CD4-positive, alpha-beta T cell (primary cell): ENCODE data around the gene OPRL1. TPM values are rescaled to one million over a fixed set of nuclear protein-coding genes. Genes with fewer than 3 reads are reported as not detected.

Experiments used
- ATAC-seq: fragments of 200-7000 bp; cut with Tn5 transposase; one replicate; pipeline ENCODE4 v1.10.0; 2022; ENCODE audit warnings: mild to moderate bottlenecking; ENCODE audit not compliant: poor library complexity
- CTCF ChIA-PET: fragments of 350-600 bp; sonication (Branson Sonifier 250); formaldehyde crosslinking; loops from one replicate; lab custom pipeline; 2021; ENCODE audit warnings: antibody characterized with exemption, inconsistent platforms; lab: Charles Lee
- POLR2A ChIA-PET: fragments of 350-600 bp; sonication (Branson Sonifier 250); formaldehyde crosslinking; loops from one replicate; lab custom pipeline; 2021; ENCODE audit warnings: antibody characterized with exemption, inconsistent platforms; lab: Charles Lee
- DNase-seq, 14 experiments: peaks; one replicate each; pipeline ENCODE4 v3.0.0-alpha.2; 2013 to 2020; ENCODE audit warnings: mixed read lengths in 2 of 14
- H3K27ac ChIP-seq, 2 donors: one replicate each; pipeline versions ENCODE4 v1.5.1 to v1.7.0; 2013; ENCODE audit warnings: low read length in 2 of 2, low read depth in 1 of 2, mild to moderate bottlenecking in 1 of 2
- H3K27me3 ChIP-seq, 2 experiments: 1 replicate in 1 of 2; 2 replicates in 1 of 2; pipeline versions ENCODE4 v1.6.1 to v1.7.0; 2013; ENCODE audit warnings: low read length in 2 of 2, control low read depth in 1 of 2, mild to moderate bottlenecking in 1 of 2, moderate library complexity in 1 of 2; ENCODE audit not compliant: insufficient read depth in 2 of 2, control insufficient read depth in 1 of 2
- H3K36me3 ChIP-seq: one replicate; pipeline ENCODE4 v1.6.1; 2013; ENCODE audit warnings: low read length, control low read depth; ENCODE audit not compliant: insufficient read depth
- H3K4me1 ChIP-seq: one replicate; pipeline ENCODE4 v1.6.1; 2013; ENCODE audit warnings: low read length, control low read depth; ENCODE audit not compliant: insufficient read depth
- H3K4me3 ChIP-seq: one replicate; pipeline ENCODE4 v1.5.1; 2013; ENCODE audit warnings: mild to moderate bottlenecking, low read length, moderate library complexity
- H3K9me3 ChIP-seq, 2 experiments: 1 replicate in 1 of 2; 2 replicates in 1 of 2; pipeline versions ENCODE4 v1.6.1 to v1.7.0; 2013; ENCODE audit warnings: low read length in 2 of 2, mild to moderate bottlenecking in 2 of 2, control low read depth in 1 of 2, moderate library complexity in 1 of 2; ENCODE audit not compliant: control insufficient read depth in 1 of 2, insufficient read depth in 1 of 2
- H3K27ac Mint-ChIP-seq: one replicate; pipeline ENCODE4 v1.8.0; 2020; ENCODE audit warnings: mixed read lengths
- H3K27me3 Mint-ChIP-seq: one replicate; pipeline ENCODE4 v1.8.0; 2021; ENCODE audit warnings: mixed read lengths
- H3K36me3 Mint-ChIP-seq: one replicate; pipeline ENCODE4 v1.8.0; 2021; ENCODE audit warnings: low read depth, mixed read lengths
- H3K4me1 Mint-ChIP-seq: one replicate; pipeline ENCODE4 v1.8.0; 2021; ENCODE audit warnings: low read depth, mixed read lengths
- H3K4me3 Mint-ChIP-seq: one replicate; pipeline ENCODE4 v1.8.0; 2020; ENCODE audit warnings: mild to moderate bottlenecking, mixed read lengths
- H3K9me3 Mint-ChIP-seq: one replicate; pipeline ENCODE4 v1.8.0; 2020; ENCODE audit warnings: mixed read lengths
- intact Hi-C, 2 experiments: fragments of 100-400 bp; cut with DNase I in 1 of 2; cut with micrococcal nuclease in 1 of 2; formaldehyde crosslinking; loops; one replicate each; pipeline versions ENCODE4 v1.15.1 to v1.9.0; 2023 to 2025; cut with DNase I, micrococcal nuclease
- total RNA-seq, 174 experiments: library from RNA in 2 of 174; stranded (reverse) in 2 of 174; gene quantifications; one replicate each; pipeline ENCODE4 v1.2.3 and lab custom pipeline; 2021 to 2026
- TF ChIP-seq, protein P1 (sequence below): fragments of 200-600 bp; IDR thresholded peaks from one replicate; pipeline ENCODE4 v1.8.0; 2022; ENCODE audit warnings: antibody characterized with exemption, mild to moderate bottlenecking

OPRL1 gene
- total RNA-seq, 2 experiments from 2014 or later, result 1.0 to 1.2 TPM

DNA sequence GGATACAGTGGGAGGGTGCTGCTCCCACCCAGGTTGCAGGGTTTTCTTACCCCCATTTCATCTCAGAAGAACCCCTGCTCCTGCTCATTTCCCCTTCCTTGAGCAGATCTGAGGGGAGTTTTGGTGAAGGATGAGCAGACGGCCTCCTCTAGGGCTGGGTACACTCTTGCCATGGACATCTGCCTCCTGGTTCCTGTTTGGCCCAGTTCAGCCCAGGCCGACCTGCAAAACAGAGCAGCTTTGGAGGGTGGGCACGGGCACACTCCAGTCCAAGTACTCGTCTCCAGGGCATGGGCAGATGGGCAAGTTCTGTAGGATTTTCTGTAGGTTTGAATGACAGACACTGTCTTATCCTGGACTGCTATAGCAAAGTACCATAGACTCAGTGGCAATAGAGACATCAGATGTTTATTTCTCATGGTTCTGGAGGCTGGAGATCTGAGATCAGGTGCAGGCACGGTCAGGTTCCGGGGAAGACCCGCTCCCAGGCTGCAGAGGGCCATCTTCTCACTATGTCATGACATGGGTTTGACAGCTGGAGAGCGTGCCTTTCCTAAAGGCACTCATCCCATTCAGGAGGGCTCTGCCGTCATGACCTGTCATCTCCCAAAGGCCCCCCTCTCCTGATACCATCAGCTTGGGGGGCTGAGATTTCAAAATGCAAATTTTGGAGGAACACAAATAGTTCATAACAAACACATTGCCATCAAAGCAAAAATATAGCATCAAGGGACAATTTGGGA, 21.2 kb downstream of the OPRL1 start:
- no peaks in the 10 kb centered on the region for H3K9me3 ChIP-seq
- H3K4me3 ChIP-seq, result no peak overlapping the region
- ATAC-seq, result no peak
- H3K36me3 ChIP-seq, result peaks cover 6% of the 10 kb centered on the region
- no peak for DNase-seq
- H3K27ac ChIP-seq, result no peak overlapping the region
- peak overlapping the region; percentile 90 for H3K27ac Mint-ChIP-seq
- CTCF ChIA-PET, result interaction anchor here (1.6 kb wide), 1 partner anchor 18 kb away, joined by 6 read pairs; no protein-coding TSS in a partner anchor
- peaks cover 26% of the 10 kb centered on the region for H3K27me3 Mint-ChIP-seq
- TF ChIP-seq, protein P1, sequence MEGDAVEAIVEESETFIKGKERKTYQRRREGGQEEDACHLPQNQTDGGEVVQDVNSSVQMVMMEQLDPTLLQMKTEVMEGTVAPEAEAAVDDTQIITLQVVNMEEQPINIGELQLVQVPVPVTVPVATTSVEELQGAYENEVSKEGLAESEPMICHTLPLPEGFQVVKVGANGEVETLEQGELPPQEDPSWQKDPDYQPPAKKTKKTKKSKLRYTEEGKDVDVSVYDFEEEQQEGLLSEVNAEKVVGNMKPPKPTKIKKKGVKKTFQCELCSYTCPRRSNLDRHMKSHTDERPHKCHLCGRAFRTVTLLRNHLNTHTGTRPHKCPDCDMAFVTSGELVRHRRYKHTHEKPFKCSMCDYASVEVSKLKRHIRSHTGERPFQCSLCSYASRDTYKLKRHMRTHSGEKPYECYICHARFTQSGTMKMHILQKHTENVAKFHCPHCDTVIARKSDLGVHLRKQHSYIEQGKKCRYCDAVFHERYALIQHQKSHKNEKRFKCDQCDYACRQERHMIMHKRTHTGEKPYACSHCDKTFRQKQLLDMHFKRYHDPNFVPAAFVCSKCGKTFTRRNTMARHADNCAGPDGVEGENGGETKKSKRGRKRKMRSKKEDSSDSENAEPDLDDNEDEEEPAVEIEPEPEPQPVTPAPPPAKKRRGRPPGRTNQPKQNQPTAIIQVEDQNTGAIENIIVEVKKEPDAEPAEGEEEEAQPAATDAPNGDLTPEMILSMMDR, result no peak
- peaks cover 24% of the 10 kb centered on the region for H3K4me1 Mint-ChIP-seq
- intact Hi-C loops, result no loop called here
- H3K4me1 ChIP-seq, result peaks cover 28% of the 10 kb centered on the region
- peaks cover 5% of the 10 kb centered on the region for H3K36me3 Mint-ChIP-seq
- no peaks in the 10 kb centered on the region for H3K9me3 Mint-ChIP-seq
- POLR2A ChIA-PET, result interaction anchor here (1.2 kb wide), 1 partner anchor 580 kb away, joined by 4 read pairs; the partner anchor contains the start of gene PPDPF
- H3K4me3 Mint-ChIP-seq, result peak overlapping the region; percentile 36
- H3K27me3 ChIP-seq, result peaks cover 23 to 24% of the 10 kb centered on the region in 2 experiments

DNA sequence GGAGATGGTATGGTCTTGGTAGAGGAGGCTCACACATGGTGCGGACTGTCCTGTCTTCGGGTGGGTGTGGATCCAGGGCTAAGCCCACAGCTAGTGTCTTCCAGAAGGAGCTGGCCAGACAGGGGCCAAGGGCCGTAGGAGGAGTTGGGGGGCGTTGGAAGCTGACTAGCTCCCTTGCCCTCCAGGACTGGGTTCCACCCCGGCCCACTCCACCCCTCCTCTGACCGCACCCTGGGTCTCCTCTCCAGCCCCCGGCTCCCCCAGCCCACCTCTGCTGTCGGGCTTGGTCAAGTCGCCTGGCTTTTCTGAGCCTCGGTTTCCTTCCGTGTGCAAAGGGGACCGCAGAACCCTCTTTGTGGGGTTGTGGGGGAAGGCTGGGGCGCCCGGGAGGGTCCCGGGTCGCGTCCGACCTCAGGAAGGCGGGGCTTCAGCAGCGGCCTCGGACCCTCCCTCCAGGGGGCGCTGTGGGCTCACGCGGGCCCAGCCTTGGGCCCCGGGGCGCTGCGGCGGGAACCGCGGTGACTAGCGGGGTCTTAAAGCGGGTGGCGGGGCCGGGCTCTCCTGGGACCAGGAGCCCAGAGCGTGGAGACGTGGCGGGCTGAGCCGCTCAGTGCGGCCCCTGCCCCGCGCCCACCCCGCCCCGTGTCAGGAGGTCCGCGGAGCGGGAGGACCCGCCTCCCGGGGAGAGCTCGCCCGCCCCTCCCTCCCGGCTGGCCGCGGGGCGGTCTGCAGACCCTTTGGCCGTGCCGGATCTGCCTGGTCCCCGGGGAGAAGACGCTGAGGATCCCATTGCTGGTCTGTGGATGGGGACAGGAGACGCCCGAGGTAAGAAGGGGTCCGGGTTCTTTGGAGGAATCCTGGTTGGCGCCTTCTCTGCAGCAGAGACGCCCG, 22.1 kb downstream of the OPRL1 start:
- Mint-ChIP-seq H3K27me3 (peaks cover 26% of the 10 kb centered on the region), H3K4me1 (peaks cover 24% of the 10 kb centered on the region), H3K36me3 (peaks cover 5% of the 10 kb centered on the region), H3K27ac (peak overlapping the region; percentile 90), H3K9me3 (no peaks in the 10 kb centered on the region), H3K4me3 (peak overlapping the region; percentile 36)
- H3K27ac ChIP-seq, result no peak overlapping the region
- peak; percentile 35 for ATAC-seq
- intact Hi-C loops, result loop anchor here in 1 of 2 experiments (1.0 kb wide), 1 partner anchor 18 kb away; no protein-coding TSS in a partner anchor
- POLR2A ChIA-PET, result no interaction called here
- H3K4me3 ChIP-seq, result peak overlapping the region; percentile 16
- H3K9me3 ChIP-seq, result no peaks in the 10 kb centered on the region
- peak; percentile 51 to 84 (median 62) for DNase-seq
- H3K27me3 ChIP-seq, result peaks cover 23 to 24% of the 10 kb centered on the region in 2 experiments
- TF ChIP-seq, protein P1, result peak; percentile 73
- CTCF ChIA-PET, result interaction anchor here (0.6 to 1.6 kb wide), 2 partner anchors 18 to 22 kb away, joined by 3 to 6 read pairs; partner anchors contain the start of genes OPRL1 and RGS19
- H3K36me3 ChIP-seq, result peaks cover 6% of the 10 kb centered on the region
- peaks cover 27% of the 10 kb centered on the region for H3K4me1 ChIP-seq

DNA sequence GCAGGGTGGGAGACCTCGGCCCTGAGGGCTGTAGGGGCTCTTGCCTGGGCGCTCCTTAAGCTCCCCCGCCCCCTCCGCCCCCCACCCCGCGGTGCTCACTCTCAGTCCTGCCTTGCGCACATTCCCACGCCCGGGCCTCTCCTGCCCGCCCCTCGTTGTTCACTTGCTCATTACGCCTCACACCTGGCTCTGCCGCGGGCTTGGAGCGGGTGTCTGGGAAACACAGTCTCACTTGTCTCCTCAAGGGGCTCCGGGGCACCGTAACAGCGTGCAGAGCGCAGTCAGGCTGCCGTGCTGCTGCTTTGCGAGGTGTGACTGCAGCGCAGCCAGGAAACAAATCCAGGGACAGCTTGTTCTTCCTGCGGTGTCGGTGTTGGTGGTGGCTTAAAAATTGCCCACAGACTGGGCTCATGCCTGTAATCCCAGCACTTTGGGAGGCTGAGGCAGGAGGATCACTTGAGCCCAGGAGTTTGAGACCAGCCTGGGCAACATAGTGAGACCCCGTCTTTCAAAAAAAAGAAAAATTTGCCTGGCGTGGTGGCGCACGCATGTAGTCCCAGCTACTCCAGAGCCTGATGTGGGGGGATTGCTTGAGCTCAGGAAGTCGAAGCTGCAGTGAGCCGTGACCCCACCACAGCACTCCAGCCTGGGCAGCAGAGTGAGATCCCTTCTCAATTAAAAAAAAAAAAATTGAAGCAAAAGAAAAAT, 22.9 kb downstream of the OPRL1 start:
- peaks cover 24% of the 10 kb centered on the region for H3K4me1 Mint-ChIP-seq
- H3K4me3 Mint-ChIP-seq, result peak overlapping the region; percentile 76
- no peaks in the 10 kb centered on the region for H3K9me3 Mint-ChIP-seq
- H3K27ac Mint-ChIP-seq, result no peak overlapping the region
- intact Hi-C loops, result loop anchor here in 1 of 2 experiments (1.0 kb wide), 1 partner anchor 18 kb away; no protein-coding TSS in a partner anchor
- no peak for ATAC-seq
- Histone ChIP-seq H3K4me3 (no peak overlapping the region), H3K36me3 (peaks cover 6% of the 10 kb centered on the region), H3K27ac (no peak overlapping the region), H3K4me1 (peaks cover 27% of the 10 kb centered on the region), H3K27me3 (peaks cover 23 to 24% of the 10 kb centered on the region in 2 experiments), H3K9me3 (no peaks in the 10 kb centered on the region)
- DNase-seq, result no peak
- TF ChIP-seq, protein P1, result no peak
- CTCF ChIA-PET, result interaction anchor here (0.6 to 1.6 kb wide), 2 partner anchors 19 to 23 kb away, joined by 3 to 6 read pairs; partner anchors contain the start of genes OPRL1 and RGS19
- peaks cover 5% of the 10 kb centered on the region for H3K36me3 Mint-ChIP-seq
- H3K27me3 Mint-ChIP-seq, result peaks cover 26% of the 10 kb centered on the region
- POLR2A ChIA-PET, result no interaction called here
